Endothelial cell of umbilical vein (primary cell): ENCODE data around the gene AK8. TPM values are rescaled to one million over a fixed set of nuclear protein-coding genes. Genes with fewer than 3 reads are reported as not detected.

Source experiments
- BruUV-seq: library from RNA; stranded (reverse); fragments of 400-500 nt; replicated peaks from 2 replicates; lab custom pipeline; 2021; lab: Mats Ljungman, UMichigan
- CTCF ChIA-PET: fragments of 300-600, 350-600 bp; sonication (Branson Sonifier 250); formaldehyde crosslinking; loops from one replicate; lab custom pipeline; 2021; ENCODE audit warnings: antibody characterized with exemption, inconsistent platforms; lab: Charles Lee
- POLR2A ChIA-PET: fragments of 300-600, 350-600 bp; sonication (Branson Sonifier 250); formaldehyde crosslinking; loops from one replicate; lab custom pipeline; 2021; ENCODE audit warnings: antibody characterized with exemption, inconsistent platforms; lab: Charles Lee
- DNase-seq: peaks from one replicate; pipeline ENCODE4 v3.0.0-alpha.2; 2011; ENCODE audit warnings: low read depth, low spot score
- FAIRE-seq: peaks from 2 replicates; lab custom pipeline; 2011; peaks lifted over from hg19 to GRCh38; lab: Jason Lieb, UNC
- H2AFZ ChIP-seq: 2 replicates; pipeline ENCODE4 v1.6.0; 2012; ENCODE audit warnings: low read depth, low read length, control low read depth, inconsistent platforms
- H3K27ac ChIP-seq: 2 replicates; pipeline ENCODE4 v1.5.1; 2011; ENCODE audit warnings: low read depth, mild to moderate bottlenecking, control low read depth, low read length, moderate library complexity; ENCODE audit not compliant: insufficient read depth
- H3K27me3 ChIP-seq, 2 experiments: 2 replicates each; pipeline versions ENCODE4 v1.6.0 to v1.6.1; 2011; ENCODE audit warnings: low read length in 2 of 2, mixed read lengths in 1 of 2; ENCODE audit not compliant: control insufficient read depth in 2 of 2, insufficient read depth in 2 of 2
- H3K36me3 ChIP-seq, 2 experiments: 2 replicates in 1 of 2; 3 replicates in 1 of 2; pipeline ENCODE4 v1.5.1; 2011; ENCODE audit warnings: low read length in 2 of 2, mild to moderate bottlenecking in 1 of 2, moderate library complexity in 1 of 2; ENCODE audit not compliant: control insufficient read depth in 2 of 2, insufficient read depth in 2 of 2; ENCODE audit errors: extremely low read depth in 1 of 2
- H3K4me1 ChIP-seq: 3 replicates; pipeline ENCODE4 v1.5.1; 2011; ENCODE audit warnings: mild to moderate bottlenecking, low read length; ENCODE audit not compliant: control insufficient read depth, insufficient read depth; ENCODE audit errors: extremely low read depth
- H3K4me2 ChIP-seq: 2 replicates; pipeline ENCODE4 v1.6.1; 2011; ENCODE audit warnings: low read length, control low read depth, mixed read lengths; ENCODE audit not compliant: insufficient read depth
- H3K4me3 ChIP-seq, 3 experiments: fragments of 200-600 bp in 1 of 3; sonication (generic), shearing (Covaris generic) in 1 of 3; replicated peaks in 1 of 3; 2 replicates each; pipeline ENCODE4 v1.5.1; 2011 to 2016; ENCODE audit warnings: control low read depth in 3 of 3, low read length in 3 of 3, mild to moderate bottlenecking in 2 of 3, inconsistent platforms in 1 of 3, low read depth in 1 of 3, moderate library complexity in 1 of 3; ENCODE audit not compliant: insufficient read depth in 1 of 3
- H3K79me2 ChIP-seq: 2 replicates; pipeline ENCODE4 v1.6.0; 2012; ENCODE audit warnings: low read length, inconsistent platforms; ENCODE audit not compliant: control insufficient read depth, insufficient read depth
- H3K9ac ChIP-seq: replicated peaks from 2 replicates; pipeline ENCODE3; 2011; ENCODE audit warnings: low read length, control low read depth; ENCODE audit not compliant: insufficient read depth; ENCODE audit errors: extremely low read depth
- H3K9me1 ChIP-seq: replicated peaks from 3 replicates; pipeline ENCODE4 v1.6.0; 2011; ENCODE audit warnings: mild to moderate bottlenecking, low read length; ENCODE audit not compliant: control insufficient read depth, insufficient read depth; ENCODE audit errors: extremely low read depth
- H3K9me3 ChIP-seq: replicated peaks from 2 replicates; pipeline ENCODE4 v1.5.1; 2012; ENCODE audit warnings: low read length, inconsistent platforms; ENCODE audit not compliant: control insufficient read depth, insufficient read depth
- H4K20me1 ChIP-seq: replicated peaks from 2 replicates; pipeline ENCODE3; 2011; ENCODE audit warnings: mild to moderate bottlenecking, low read length; ENCODE audit not compliant: control insufficient read depth, insufficient read depth; ENCODE audit errors: extremely low read depth
- CTCF ChIP-seq, 2 donors: IDR thresholded peaks; 1 replicate in 1 of 2; 2 replicates in 1 of 2; pipeline ENCODE4 v1.5.1; 2011; ENCODE audit warnings: low read length in 2 of 2, mild to moderate bottlenecking in 2 of 2, moderate library complexity in 2 of 2, control low read depth in 1 of 2, inconsistent platforms in 1 of 2, low read depth in 1 of 2; ENCODE audit not compliant: insufficient read depth in 1 of 2; ENCODE audit errors: extremely low read depth in 1 of 2
- EZH2 ChIP-seq: IDR thresholded peaks from 2 replicates; pipeline ENCODE4 v1.6.1; 2012; ENCODE audit warnings: borderline replicate concordance, low read depth, mild to moderate bottlenecking, moderate library complexity, low read length, inconsistent platforms; ENCODE audit not compliant: severe bottlenecking
- FOS ChIP-seq: IDR thresholded peaks from 2 replicates; pipeline ENCODE4 v1.6.1; 2011; ENCODE audit warnings: mild to moderate bottlenecking, low read length, moderate library complexity, borderline replicate concordance; ENCODE audit not compliant: insufficient read depth
- GATA2 ChIP-seq: IDR thresholded peaks from 2 replicates; pipeline ENCODE4 v1.7.0; 2011; ENCODE audit warnings: low read depth, mild to moderate bottlenecking, moderate library complexity, mixed read lengths, low read length; ENCODE audit not compliant: insufficient read length, insufficient read depth
- JUN ChIP-seq: IDR thresholded peaks from 2 replicates; pipeline ENCODE4 v1.6.1; 2011; ENCODE audit warnings: borderline replicate concordance, low read depth; ENCODE audit not compliant: insufficient read length, insufficient read depth
- MAX ChIP-seq: IDR thresholded peaks from 2 replicates; pipeline ENCODE4 v1.6.1; 2011; ENCODE audit not compliant: insufficient read depth, insufficient read length
- MYC ChIP-seq: IDR thresholded peaks from one replicate; pipeline ENCODE4 v1.6.1; 2011; ENCODE audit warnings: mild to moderate bottlenecking, low read depth, low read length
- POLR2A ChIP-seq: IDR thresholded peaks from 2 replicates; pipeline ENCODE4 v1.6.1; 2012; ENCODE audit warnings: low read depth, mild to moderate bottlenecking, control low read depth, low read length
- POLR2AphosphoS5 ChIP-seq: IDR thresholded peaks from 2 replicates; pipeline ENCODE4 v1.6.1; 2012; ENCODE audit warnings: low read depth, mild to moderate bottlenecking, control low read depth, low read length, moderate library complexity; ENCODE audit not compliant: insufficient read depth
- dilution Hi-C: fragments of 300-500 bp; cut with MboI; formaldehyde crosslinking; loops from one replicate; pipeline ENCODE4 v1.15.0; 2019; ENCODE audit warnings: low sequenced_read_pairs; ENCODE audit not compliant: extremely low pct_ligation_motif_present
- intact Hi-C: fragments of 100-400 bp; cut with micrococcal nuclease; formaldehyde crosslinking; loops from one replicate; pipeline ENCODE4 v1.10.0; 2022
- polyA plus RNA-seq, 4 experiments: library from polyadenylated mRNA; depleted of rRNA in 3 of 4; stranded (reverse) in 3 of 4; unstranded in 1 of 4; fragments of >200 nt; gene quantifications; 2 replicates each; pipeline versions ENCODE4 v1.2.1 to v1.2.3, GENCODE V29; 2011 to 2012; ENCODE audit warnings: missing spikeins in 1 of 4
- total RNA-seq: library from RNA; stranded (reverse); gene quantifications from 2 replicates; pipeline ENCODE4 v1.2.3, GENCODE V29; 2021

AK8 gene
- total and polyA plus RNA-seq, 2 donors (not counting 3 experiments of a cell fraction or from before 2014, with no cell fraction given), result 0.06 TPM; not detected in 1

- no peaks in the 10 kb centered on the region for H3K9me3 ChIP-seq
- DNase-seq (no peak), FAIRE-seq (no peak)
- peaks cover 0 to 2% of the 10 kb centered on the region in 2 experiments for H3K27me3 ChIP-seq
- CTCF ChIA-PET, result interaction anchor here (1.3 kb wide), 1 partner anchor 12 kb away, joined by 4 read pairs; no protein-coding TSS in a partner anchor
- H3K27ac ChIP-seq, result no peak overlapping the region
- POLR2A ChIA-PET, result no interaction called here
- intact Hi-C loops, result no loop called here
- H3K9me1 ChIP-seq, result no peaks in the 10 kb centered on the region
- H3K36me3 ChIP-seq, result no peaks in the 10 kb centered on the region
- no peak overlapping the region for H3K9ac ChIP-seq
- H3K4me2 ChIP-seq, result no peak overlapping the region
- H4K20me1 ChIP-seq, result no peaks in the 10 kb centered on the region
- no TSS peak for BruUV-seq
- H3K4me1 ChIP-seq, result no peaks in the 10 kb centered on the region
- H2AFZ ChIP-seq, result no peak overlapping the region
- H3K79me2 ChIP-seq, result no peaks in the 10 kb centered on the region
- no peak overlapping the region for H3K4me3 ChIP-seq
- TF ChIP-seq CTCF (IDR thresholded peaks at IDR 0.05; ENCODE audit: extremely low read depth in 1 of 2, insufficient read depth in 1 of 2, low read depth in 1 of 2, low read length in 2 of 2), result no peak
- TF ChIP-seq POLR2AphosphoS5, result no peak
- no peak for TF ChIP-seq MAX
- TF ChIP-seq EZH2, result no peak
- TF ChIP-seq POLR2A, result no peak
- no peak for TF ChIP-seq JUN
- TF ChIP-seq MYC, result no peak
- TF ChIP-seq FOS, result no peak
- no peak for TF ChIP-seq GATA2
- dilution Hi-C loops, result no loop called here
Measured at GRCh38 chr9:132861666-132862065, 16.4 kb downstream of the AK8 start.
